ENCODE data around the gene TDRD15.
"Not testable (repeated sequence)": the region's sequence is repeated elsewhere in the genome, so short reads cannot be mapped to it uniquely, and the experiment has no call there.

The TDRD15 gene

DNA sequence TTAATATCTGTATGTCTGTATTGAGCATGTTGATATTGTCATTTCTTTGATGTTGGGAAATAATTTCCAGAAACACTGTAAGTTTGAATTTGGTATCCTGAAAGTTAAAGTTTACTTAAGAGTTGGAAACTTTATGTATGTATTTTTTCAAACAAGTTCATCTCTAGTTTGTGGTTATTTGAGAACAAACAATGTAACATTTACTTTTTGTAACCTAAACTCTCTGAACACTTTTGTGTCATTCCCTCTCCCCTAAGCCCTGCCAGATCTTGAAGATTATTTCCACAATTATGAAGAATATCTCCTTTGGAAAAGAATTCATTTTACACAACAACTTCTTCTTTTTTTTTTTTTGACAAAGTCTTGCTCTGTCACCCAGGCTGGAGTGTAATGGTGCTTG lies 24.9 kb downstream of the TDRD15 start:
- DNase-seq: no peak

DNA sequence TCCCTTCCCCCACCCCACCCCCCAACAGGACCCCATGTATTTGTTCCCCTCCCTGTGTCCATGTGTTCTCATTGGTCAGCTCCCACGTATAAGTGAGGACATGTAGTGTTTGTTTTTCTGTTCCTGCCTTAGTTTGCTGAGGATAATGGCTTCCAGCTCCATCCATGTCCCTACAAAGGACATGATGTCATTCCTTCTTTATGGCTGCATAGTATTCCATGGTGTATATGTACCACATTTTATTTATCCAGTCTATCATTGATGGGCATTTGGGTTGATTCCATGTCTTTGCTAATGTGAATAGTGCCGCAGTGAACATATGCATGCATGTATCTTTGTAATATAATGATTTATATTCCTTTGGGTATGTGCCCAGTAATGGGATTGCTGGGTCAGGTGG lies 27.5 kb downstream of the TDRD15 start:
- not testable (repeated sequence) for DNase-seq

DNA sequence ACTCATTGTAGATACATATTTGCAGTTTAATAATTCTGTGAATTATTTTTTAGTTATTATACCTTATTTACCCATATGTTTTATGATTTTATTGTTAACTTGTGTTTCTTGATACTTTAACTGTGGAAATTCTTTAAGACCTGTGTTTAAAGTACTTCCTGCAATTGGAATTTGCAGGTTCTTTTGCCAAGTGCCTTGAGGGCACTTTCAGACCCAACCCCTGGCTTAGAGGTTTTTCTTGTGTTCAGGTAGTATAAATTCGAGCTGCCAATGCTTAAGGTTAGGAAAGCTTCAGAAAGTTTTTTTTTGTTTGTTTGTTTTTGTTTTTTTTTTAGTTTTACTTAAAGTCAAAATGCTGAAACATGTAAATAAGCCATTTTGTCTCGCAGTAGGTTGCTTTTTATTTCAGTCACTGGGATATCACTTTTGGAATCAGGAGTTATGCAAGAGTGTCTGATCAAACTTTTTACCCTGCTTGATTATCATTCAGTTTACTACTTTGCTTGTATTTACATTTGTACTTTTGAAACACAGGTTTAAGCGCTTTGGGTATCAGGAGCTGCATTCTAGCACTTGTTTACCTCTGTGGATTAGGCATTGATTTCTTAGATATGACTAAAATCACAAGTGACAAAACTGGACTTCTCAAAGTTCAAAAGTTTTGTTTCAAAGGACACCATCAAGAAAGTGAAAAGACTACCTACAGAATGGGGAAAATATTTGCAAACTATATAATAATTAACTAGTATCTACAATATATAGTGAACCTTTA lies 31.8 kb downstream of the TDRD15 start:
- no peak for DNase-seq

DNA sequence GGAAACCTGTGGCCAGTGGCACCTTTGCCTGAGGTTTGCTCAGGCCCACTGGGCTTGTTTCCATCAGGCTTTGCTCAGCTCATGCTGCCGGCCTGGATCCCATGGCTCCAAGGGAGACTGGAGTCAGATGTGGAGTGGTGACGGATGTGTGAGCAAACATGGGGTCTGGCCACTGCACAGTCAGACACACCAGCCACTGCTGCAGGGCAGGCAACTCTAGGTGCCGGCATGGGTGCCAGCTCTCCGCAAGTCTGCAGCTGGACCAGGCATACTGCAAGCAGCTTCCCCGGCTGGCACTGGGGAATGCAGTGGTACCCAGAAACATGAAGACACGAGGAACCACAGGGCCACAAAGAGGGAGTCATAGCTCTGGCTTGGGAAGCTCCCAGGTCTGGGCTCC lies 37.4 kb downstream of the TDRD15 start:
- no peak for DNase-seq

DNA sequence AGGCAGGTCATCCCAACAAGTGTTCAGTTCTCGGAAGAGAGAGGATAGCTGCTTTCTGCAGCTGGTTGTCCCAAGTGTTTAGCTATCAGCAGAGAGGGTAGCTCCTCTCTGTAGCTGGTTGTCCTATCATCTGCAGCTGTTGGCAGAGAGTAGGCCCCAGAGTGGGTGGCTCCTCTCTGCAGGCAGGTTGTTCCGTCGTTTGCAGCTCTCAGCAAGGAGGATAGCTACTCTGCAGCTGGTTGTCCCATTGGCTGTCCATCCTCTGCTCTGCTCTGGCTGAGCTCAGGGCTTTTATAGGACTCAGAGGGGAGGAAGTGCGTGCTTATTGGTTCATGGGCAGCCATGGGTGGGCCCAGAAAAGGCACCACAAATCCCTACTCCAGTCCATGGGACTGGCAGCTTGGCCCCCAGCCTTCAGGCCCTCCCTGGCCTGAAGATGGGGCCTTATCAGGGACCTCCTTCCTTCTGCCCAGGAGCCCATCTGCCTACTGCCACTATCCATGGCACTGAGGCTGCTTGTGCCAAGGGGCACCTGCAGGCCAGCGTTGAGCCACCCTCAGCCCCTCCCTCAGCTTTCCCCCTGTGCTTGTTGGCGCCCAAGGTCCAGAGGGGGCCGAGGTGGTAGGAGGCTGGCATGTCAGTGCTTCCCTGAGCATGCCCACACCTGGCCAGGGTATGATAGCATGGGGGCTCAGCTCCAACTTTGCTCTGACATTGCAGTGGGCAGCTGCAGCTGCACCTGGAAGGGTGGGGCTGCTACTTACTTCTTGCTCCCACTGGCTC lies 38.3 kb downstream of the TDRD15 start:
- no peak for DNase-seq

DNA sequence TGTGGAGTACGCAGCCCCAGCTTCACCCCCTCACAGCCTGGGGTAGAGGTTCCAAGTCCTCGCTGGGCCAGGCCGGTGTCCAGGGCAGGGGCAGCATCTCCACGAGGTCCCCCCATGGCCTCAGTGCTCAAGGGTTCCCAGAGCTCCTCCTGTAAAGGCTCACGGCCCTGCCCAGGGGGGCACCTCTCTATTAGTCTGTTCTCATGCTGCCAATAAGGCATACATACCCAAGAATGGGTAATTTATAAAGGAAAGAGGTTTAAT lies 38.8 kb downstream of the TDRD15 start:
- DNase-seq: no peak

DNA sequence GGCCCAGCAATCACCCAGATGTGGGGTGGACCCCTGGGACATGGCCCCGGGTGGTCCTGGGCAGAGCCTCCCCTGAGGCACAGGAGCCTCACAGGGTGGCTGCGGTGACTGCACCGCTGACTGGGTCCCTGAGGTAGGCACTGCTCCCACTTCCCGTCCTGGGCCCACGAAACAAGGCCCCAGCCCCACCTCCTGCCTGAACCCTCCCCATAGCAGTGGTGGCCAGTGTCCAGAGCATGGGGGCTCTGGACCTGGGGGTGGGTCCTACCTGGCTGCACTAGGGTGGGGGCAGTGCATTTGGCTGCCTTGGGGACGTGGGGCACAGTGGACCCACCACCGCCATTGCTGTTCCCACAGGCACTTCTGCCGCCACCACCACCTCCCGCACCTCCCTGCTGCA lies 39.4 kb downstream of the TDRD15 start:
- no peak for DNase-seq

DNA sequence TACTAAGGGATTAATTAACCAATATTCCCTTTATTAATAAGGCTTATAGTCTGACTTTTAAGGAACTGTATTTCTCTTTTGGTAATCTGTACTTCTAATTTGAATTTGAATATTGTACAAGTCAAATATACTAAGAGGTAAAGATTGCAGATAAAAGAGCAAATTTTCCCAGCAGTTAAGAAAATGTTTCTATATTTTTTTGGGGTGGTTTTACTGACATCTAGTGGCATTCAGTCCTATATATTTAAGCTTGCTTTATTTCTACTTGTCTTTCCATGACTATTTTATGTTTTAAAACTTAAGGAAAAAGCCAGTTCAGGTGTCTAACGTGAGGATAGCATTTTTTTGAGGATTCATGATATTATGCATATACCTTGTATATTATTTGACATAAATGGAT lies 41.6 kb downstream of the TDRD15 start:
- DNase-seq: no peak

DNA sequence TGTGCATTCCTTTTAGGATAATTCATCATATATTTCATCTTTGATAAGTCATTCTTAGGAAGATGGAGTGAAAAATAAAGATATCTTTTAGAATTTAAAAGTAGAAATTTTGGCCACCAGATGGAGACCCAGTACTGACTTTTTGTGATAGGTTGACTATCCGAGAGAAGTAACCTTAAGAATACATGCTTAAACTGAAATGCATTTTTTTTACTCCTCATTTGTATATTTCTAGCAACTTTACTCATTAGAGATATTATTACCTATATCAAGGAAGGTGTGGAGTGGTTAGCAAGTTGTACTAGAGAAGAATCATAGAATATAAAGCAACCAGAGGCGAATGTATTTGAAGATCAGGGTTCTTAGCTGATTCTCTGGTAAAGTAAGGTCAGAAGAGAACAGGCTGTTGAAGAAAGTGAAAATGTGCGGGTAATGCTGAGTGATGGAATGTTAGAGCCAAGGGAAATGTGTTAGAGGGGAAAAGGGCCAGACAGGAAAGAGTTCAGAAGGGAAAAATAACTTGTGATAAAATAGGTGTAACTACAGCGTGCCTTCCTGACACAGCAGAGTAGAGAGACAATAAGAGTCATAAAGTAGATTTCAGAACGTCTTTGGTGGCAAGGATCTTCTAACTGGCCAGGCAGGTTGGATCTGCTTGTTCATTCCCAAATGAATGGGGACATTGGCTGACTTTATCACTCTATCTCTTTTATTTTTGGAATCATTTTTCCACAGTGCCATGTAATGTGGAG lies 52.3 kb downstream of the TDRD15 start:
- no peak for DNase-seq

DNA sequence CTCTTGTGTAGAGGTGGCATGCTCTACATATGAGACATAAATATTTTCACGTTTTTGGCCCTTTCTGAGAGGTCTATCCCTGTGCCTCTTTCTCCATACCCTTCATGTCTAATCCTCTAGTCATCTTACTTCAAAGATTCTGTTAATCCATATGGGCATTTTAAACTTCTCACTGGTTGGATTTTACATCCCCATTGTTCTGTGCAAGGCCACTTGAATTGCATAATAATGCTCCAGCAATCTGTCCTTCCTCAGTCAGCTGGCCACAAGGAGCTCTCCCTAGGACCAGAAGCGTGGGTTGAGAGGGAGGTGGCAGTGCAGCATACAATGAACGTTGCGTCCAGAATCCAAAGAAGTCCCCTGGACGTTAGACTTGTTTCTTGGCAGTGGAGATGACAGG lies 58.2 kb downstream of the TDRD15 start:
- DNase-seq: no peak

DNA sequence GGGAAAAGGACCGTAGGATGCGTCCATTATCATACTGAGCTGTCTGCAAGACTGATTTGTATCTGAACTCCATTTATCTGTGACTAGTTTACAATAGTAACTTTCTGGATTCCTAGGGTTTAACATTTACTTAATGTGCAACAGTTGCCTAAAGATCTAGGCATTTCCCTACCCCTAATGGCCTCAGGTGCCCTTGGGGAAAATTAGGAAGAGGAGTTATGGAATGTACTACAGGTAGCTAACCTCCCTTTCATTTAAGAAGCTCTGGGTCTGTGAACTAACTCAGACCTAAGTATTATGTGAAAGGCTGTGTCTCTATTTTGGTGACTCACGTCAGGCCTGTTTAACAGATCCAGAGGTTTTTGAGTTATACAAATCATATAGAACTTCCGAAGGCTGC lies 59.5 kb downstream of the TDRD15 start:
- no peak for DNase-seq

DNA sequence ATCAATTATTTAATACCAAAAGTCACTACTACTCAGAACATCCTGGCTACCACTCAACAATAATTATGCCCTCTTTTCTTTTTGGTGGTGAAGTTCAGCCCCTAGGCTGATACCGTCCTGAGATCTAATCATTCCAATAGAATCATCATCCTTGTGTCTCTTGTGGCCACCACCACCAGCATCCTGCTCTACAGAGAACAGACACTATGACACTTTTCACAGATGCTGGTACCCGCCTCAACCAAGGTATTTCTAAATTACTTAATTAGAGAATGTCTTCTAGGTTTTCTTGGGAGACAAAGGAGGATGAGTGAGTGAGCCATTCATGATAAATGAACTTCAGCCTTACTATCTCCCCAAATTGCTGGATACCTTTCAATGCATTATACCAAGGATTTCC lies 60.0 kb downstream of the TDRD15 start:
- DNase-seq: no peak

DNA sequence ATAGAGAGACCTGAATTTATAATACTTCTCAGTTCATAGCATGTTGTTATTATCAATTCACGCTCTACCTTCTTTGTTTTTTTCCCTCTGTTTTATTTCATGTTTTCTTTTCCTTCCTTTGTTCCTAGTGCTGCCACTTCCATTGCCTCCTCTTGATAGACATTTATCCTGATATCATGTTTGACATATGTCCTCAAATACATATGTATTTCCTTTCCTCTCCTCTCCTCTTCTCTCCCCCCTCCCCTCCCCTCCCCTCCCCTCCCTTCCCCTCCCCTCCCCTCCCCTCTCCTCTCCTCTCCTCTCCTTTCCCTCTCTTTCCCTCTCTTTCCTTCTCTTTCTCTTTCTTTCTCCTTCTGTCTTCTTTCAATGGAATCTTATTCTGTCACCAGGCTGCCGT lies 67.8 kb downstream of the TDRD15 start:
- DNase-seq: no peak
